Stimulated activated naive B cell treated with anti-CD40 and anti-IgM and Interleukin-4, amounts not matched to agents 10 μg/mL and 1 μg/mL and 100 μg/mL, for 72 hours (primary cell): Measurements from ENCODE around the gene CC2D2B.
"Not testable (repeated sequence)": the region's sequence is repeated elsewhere in the genome, so short reads cannot be mapped to it uniquely, and the experiment has no call there.

Experiments used
- ATAC-seq, 2 donors: fragments of 150-1000 bp; cut with Tn5 transposase; replicated peaks; 2 replicates each; pipeline ENCODE4 v1.10.0; 2021; ENCODE audit warnings: moderate library complexity in 1 of 2
- DNase-seq: peaks from one replicate; pipeline ENCODE4 v3.0.0; 2021
- H3K27ac Mint-ChIP-seq: one replicate; pipeline ENCODE4 v1.8.0; 2022; ENCODE audit warnings: mild to moderate bottlenecking, mixed read lengths
- H3K27me3 Mint-ChIP-seq, 2 donors: one replicate each; pipeline ENCODE4 v1.8.0; 2022; ENCODE audit warnings: mixed read lengths in 2 of 2
- H3K36me3 Mint-ChIP-seq, 2 donors: one replicate each; pipeline ENCODE4 v1.8.0; 2022; ENCODE audit warnings: mixed read lengths in 2 of 2, mild to moderate bottlenecking in 1 of 2
- H3K4me1 Mint-ChIP-seq, 2 donors: one replicate each; pipeline ENCODE4 v1.8.0; 2022; ENCODE audit warnings: mixed read lengths in 2 of 2, mild to moderate bottlenecking in 1 of 2
- H3K4me3 Mint-ChIP-seq, 2 donors: one replicate each; pipeline ENCODE4 v1.8.0; 2022; ENCODE audit warnings: mild to moderate bottlenecking in 2 of 2, mixed read lengths in 2 of 2, moderate library complexity in 1 of 2
- H3K9me3 Mint-ChIP-seq, 2 donors: one replicate each; pipeline ENCODE4 v1.8.0; 2022; ENCODE audit warnings: mixed read lengths in 2 of 2, mild to moderate bottlenecking in 1 of 2

The CC2D2B gene, protein sequence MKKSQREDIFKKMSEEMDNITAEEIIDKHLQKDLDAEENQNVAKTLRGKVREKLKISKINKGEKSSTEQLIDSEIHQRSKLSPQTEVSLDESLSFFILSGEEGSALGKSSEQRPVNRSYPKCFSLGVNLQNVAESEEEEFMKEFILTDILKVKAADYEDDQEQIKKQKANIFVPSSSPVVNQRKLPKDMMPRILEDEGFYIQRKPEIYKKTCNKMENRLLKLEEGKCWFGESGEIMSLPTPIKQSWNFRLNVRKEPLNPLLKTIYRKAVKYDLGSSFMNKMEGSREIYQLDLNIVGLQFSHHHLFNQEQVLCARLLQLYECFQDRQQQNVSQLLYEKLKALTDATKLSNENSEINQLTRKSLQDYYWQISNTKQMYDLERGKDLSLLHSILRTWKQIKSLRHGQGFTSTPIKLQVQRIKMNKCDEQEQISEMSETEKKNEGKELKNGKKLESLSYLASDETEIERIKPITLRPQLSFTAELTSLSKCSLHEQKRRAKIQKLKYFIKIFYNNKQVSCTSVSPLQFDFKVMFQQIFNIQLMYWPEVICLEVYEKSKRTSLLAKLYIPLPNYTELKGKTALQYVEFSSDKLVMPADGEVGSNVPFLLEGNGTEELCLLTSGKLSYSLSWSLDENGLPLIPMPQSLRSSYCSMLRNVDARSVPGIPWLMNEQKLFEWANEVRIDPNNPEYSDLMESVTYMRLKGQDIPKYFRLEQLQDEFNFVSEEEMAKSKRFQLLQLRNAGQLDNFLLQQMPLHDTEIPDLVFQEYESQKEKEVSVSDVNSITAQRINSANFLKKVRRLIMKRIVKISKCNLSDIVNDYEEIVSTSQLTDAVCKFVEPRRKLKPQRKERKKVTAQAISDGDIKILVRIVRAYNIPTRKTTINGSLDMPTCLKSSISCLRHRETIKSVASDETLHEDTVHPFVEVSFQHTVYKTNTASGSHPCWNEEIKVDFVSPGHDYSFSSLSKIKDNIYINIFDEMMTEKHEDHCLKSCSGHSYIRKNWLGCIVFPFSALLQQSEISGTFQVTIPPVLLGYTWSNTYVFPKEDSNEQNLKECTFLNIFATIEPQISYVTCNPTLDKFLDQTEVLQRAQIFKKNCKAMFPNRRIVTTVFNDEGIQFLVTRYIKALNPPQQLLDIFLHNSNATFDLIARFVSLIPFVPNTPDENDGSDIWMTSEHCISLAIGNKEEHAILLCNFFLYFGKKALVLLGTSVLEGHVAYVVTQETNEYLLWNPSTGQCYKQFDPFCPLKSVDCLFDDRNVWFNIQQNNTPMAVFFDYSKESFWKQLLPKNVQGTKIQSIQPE (N-terminal part only)

DNA sequence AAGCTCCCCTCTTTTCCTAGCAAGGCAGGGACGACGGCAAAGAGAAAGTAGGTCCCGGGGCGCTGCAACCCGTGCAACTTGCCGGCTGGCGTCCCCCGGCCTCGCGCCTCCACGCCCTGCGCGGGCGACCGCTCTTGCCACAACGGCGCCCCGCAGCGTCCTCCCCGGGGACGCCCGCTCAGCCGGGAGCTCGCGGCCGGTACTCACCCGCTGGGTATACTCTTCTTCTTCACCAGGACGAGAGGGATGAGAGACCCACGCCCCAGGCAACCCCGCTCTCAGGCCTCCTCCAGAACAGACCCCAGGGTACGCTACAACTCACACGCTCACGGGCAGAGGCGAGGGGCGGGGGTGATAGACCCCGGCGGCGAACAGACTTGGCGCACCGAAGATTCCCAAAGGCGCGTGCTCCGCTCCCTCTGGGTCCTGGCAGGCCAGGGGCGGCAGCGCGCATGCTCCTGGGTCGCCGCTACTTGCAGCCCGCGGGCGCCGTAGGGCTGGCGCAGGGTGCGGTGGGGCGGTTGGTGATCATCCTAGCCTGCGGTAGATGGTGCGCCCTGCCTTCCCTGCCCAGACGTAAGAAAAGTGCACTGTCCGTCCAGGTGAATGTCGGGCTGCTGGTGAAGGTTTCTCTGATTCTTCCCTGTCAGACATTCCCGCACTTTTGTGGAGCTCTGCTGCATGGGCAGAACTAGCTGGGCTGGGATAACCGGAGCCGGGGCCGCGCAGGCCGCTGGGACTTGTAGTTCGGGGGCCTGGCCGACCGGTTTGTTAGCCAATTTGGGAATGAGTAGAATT is at the start of gene CC2D2B:
Gene CC2D2B, plus strand, starts transcription at position 520 of the 798 bp plus-strand sequence. CDS start 3,349 bp downstream, outside the sequence.
- peak; percentile 93 to 95 for ATAC-seq
- Mint-ChIP-seq H3K9me3 (no peaks in the 10 kb centered on the region), H3K4me3 (peak within 1 kb of the TSS; percentile 96 to 97)

DNA sequence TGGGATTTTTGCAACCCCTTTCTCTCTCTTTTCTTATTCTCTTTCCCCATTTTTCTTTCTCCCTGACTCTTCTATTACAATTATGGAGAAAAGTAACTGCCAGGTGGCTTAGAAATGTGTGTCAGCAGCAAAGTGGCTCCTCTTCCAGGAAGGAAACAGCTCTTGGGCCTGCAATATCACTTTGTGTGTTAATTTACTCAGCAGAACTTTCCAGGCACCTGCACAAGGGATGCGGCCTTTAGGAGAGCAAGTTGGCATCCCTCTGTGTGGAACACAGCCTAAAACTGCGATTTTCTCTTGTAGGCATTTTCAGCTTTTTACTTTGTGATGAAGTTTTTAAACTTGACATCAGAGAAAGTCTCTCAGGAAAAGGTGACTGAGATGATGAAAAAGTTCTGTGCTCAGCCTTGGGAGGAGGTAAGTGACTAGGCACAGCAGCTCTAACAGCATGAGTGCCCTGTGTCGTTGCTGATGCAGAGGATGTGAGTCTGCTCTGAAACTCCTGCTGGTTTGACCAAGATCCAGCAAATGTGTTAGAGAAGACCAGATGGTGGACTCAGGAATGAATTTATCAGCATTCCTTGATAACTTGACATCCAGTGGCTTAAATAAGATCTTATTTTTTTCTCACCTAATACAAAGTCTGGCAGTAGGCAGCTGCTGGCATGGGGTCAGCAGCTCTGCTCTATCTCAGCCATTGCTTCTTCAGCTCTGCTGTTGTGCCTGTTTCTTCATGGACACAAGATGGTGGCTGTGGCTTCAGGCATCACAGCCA is 47.4 kb upstream of the CC2D2B start:
- ATAC-seq (no peak), DNase-seq (no peak)
- H3K27me3 Mint-ChIP-seq = no peaks in the 10 kb centered on the region
- peak overlapping the region; percentile 47 for H3K27ac Mint-ChIP-seq
- H3K36me3 Mint-ChIP-seq = peaks cover 46 to 56% of the 10 kb centered on the region in 2 donors
- H3K4me3 Mint-ChIP-seq = no peak overlapping the region
- H3K9me3 Mint-ChIP-seq = peaks cover 0 to 1% of the 10 kb centered on the region in 2 donors
- H3K4me1 Mint-ChIP-seq = peaks cover 14 to 22% of the 10 kb centered on the region in 2 donors

More for the DNA sequence above, at the start of gene CC2D2B:
- Mint-ChIP-seq H3K36me3 (peaks cover 3 to 5% of the 10 kb centered on the region in 2 donors), H3K27me3 (no peaks in the 10 kb centered on the region), H3K27ac (peak within 1 kb of the TSS; percentile 97), H3K4me1 (peaks cover 9% of the 10 kb centered on the region in 2 donors)
- DNase-seq = peak; percentile 64

DNA sequence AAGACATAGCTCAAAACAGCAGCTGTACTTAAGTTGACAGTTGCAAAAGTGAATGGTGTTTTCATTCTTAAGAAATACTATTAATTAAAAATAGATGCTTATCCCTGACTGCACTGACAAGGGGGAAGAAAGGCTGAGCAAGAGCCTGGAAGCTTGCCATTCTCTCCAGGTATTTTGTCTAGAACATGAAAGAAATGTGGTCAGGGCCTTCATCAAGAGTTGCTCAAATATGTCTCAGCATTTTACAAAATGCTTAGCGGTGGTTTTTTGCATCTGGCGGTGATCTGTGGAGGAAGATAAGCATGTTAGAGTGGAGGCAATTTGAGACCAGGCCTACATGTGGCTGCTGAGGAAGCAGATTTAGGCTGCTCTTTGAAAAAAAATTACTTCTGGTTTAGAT is 46.4 kb upstream of the CC2D2B start:
- H3K4me1 Mint-ChIP-seq = peaks cover 22 to 31% of the 10 kb centered on the region in 2 donors
- H3K4me3 Mint-ChIP-seq = no peak overlapping the region
- peaks cover 48 to 57% of the 10 kb centered on the region in 2 donors for H3K36me3 Mint-ChIP-seq
- no peaks in the 10 kb centered on the region for H3K27me3 Mint-ChIP-seq
- no peak for ATAC-seq
- DNase-seq = no peak
- H3K27ac Mint-ChIP-seq = no peak overlapping the region
- H3K9me3 Mint-ChIP-seq = no peaks in the 10 kb centered on the region

DNA sequence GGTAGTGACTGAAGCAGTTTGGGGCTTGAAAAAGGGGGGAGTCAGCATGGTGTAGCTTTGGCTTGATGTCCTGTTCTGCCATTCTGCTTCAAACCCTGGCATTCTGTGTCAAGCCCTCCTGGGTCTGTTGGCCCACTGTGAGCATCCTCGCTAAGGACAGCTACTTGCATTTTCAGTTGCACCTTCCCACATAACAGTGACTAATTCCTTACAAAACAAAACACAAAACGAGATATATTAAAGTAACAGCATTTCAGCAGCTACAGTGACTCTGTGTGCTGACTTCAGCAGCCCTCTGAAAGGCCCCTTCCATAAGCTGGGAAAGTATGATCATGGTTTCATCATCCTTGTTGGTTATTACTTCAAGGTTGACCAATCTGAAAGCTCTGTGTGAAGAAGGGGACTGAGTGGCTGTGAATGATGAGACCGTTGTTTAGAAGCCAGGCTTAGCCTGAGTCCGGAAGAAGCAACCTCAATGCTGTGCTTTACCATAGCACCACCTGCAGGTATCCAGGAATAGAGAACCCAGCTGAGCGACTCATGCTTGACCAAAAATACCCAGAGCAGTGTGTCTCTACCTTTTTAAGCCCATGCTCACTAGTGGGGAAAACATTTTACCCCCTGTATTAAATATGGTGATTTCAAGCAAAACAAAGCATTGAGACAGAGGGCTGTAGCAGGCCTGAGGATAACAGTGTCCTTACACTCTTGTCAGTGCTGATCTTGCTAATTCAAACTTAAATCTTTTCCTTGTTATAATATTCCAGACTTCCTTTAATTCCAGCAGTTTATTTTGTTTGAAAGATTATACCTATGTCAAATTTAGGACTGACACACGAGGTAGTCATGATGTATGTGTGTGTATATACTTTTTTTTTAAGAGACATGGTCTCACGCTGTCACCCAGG is 42.6 kb upstream of the CC2D2B start:
- no peak overlapping the region for H3K4me3 Mint-ChIP-seq

DNA sequence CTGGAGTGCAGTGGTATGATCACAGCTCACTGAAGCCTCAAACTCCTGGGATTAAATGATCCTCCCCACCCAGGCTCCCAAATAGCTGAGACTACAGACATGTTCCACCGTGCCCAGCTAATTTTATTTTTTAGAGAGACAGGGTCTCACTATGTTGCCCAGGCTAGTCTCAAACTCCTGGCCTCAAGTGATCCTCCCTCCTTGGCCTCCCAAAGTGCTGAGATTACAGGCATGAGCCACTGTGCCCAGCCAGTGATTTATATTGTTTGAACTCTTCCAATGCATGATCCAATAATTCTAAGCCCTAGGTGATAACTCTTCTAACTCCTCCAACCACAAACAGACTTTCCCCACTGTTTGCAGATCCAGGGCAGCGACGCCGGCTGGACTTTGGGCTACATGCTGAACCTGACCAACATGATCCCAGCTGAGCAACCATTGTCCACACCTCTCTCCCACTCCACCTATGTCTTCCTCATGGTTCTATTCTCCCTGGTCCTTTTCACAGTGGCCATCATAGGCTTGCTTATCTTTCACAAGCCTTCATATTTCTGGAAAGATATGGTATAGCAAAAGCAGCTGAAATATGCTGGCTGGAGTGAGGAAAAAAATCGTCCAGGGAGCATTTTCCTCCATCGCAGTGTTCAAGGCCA is 41.8 kb upstream of the CC2D2B start:
- Mint-ChIP-seq H3K27ac (peak overlapping the region; percentile 89), H3K36me3 (peaks cover 36 to 59% of the 10 kb centered on the region in 2 donors)

More for the DNA sequence above, 42.6 kb upstream of the CC2D2B start:
- ATAC-seq (peak; percentile 97), DNase-seq (peak; percentile 55)
- H3K9me3 Mint-ChIP-seq = no peaks in the 10 kb centered on the region
- H3K36me3 Mint-ChIP-seq = peaks cover 42 to 58% of the 10 kb centered on the region in 2 donors
- H3K27ac Mint-ChIP-seq = peak overlapping the region; percentile 60
- H3K4me1 Mint-ChIP-seq = peaks cover 22 to 31% of the 10 kb centered on the region in 2 donors
- no peaks in the 10 kb centered on the region for H3K27me3 Mint-ChIP-seq

DNA sequence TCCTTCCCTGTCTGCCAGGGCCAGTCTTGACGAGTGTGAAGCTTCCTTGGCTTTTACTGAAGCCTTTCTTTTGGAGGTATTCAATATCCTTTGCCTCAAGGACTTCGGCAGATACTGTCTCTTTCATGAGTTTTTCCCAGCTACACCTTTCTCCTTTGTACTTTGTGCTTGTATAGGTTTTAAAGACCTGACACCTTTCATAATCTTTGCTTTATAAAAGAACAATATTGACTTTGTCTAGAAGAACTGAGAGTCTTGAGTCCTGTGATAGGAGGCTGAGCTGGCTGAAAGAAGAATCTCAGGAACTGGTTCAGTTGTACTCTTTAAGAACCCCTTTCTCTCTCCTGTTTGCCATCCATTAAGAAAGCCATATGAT is 41.3 kb upstream of the CC2D2B start:
- ATAC-seq = no peak

More for the DNA sequence above, 41.8 kb upstream of the CC2D2B start:
- no peaks in the 10 kb centered on the region for H3K9me3 Mint-ChIP-seq
- ATAC-seq = no peak
- DNase-seq = no peak
- H3K4me3 Mint-ChIP-seq = no peak overlapping the region
- no peaks in the 10 kb centered on the region for H3K27me3 Mint-ChIP-seq
- H3K4me1 Mint-ChIP-seq = peaks cover 22 to 31% of the 10 kb centered on the region in 2 donors

DNA sequence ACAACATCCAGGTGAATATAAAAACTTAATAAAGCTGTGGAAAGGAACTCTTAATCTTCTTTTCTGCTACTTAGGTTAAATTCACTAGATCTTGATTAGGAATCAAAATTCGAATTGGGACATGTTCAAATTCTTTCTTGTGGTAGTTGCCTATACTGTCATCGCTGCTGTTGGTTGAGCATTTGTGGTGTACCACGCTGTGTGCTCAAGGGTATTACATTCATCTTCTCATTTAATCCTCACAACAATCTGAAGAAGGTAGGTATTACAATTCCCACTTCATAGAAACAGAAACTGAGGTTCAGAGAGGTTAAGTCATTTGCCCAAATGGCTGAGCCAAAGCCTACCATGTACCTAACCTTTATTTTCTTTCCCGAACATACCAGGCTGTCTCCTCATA is 39.9 kb upstream of the CC2D2B start:
- Mint-ChIP-seq H3K27ac (no peak overlapping the region), H3K36me3 (peaks cover 39 to 62% of the 10 kb centered on the region in 2 donors), H3K27me3 (no peaks in the 10 kb centered on the region), H3K9me3 (peaks cover 0 to 2% of the 10 kb centered on the region in 2 donors), H3K4me1 (peaks cover 22 to 40% of the 10 kb centered on the region in 2 donors), H3K4me3 (no peak overlapping the region)
- DNase-seq (no peak), ATAC-seq (no peak)

More for the DNA sequence above, 41.3 kb upstream of the CC2D2B start:
- Mint-ChIP-seq H3K27me3 (no peaks in the 10 kb centered on the region), H3K9me3 (no peaks in the 10 kb centered on the region), H3K4me3 (no peak overlapping the region), H3K27ac (no peak overlapping the region), H3K4me1 (peaks cover 22 to 31% of the 10 kb centered on the region in 2 donors), H3K36me3 (peaks cover 32 to 55% of the 10 kb centered on the region in 2 donors)
- no peak for DNase-seq

DNA sequence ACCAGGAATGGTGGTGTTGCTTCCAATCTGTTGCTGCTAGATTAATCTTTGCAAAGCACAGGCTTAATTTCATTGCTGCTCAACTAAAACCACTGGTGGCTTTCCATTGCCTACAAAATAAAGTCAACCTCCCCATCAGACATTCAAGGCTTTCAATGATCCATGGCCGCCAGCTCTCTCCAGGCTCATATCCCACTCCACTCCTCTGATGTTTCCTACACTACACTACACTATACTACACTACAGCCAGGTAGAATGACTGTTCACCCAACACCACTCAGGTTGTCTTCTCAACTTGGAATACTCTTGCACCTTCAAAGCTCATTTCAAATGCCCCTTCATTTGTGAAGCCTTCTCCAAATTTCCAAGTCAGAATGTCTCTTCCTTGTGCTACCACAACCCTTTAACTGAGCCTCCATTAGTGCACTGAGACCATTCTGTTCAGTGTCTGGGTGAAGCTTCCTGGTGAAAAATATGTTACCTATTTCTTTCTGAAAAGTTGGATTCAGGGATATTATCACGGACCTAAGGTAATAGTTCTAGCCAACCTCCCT is 35.5 kb upstream of the CC2D2B start:
- ATAC-seq (no peak), DNase-seq (no peak)
- H3K27ac Mint-ChIP-seq = peak overlapping the region; percentile 75
- H3K4me3 Mint-ChIP-seq = no peak overlapping the region
- H3K36me3 Mint-ChIP-seq = peaks cover 52 to 68% of the 10 kb centered on the region in 2 donors
- H3K4me1 Mint-ChIP-seq = peaks cover 8 to 25% of the 10 kb centered on the region in 2 donors
- H3K27me3 Mint-ChIP-seq = no peaks in the 10 kb centered on the region
- peaks cover 15 to 17% of the 10 kb centered on the region in 2 donors for H3K9me3 Mint-ChIP-seq

DNA sequence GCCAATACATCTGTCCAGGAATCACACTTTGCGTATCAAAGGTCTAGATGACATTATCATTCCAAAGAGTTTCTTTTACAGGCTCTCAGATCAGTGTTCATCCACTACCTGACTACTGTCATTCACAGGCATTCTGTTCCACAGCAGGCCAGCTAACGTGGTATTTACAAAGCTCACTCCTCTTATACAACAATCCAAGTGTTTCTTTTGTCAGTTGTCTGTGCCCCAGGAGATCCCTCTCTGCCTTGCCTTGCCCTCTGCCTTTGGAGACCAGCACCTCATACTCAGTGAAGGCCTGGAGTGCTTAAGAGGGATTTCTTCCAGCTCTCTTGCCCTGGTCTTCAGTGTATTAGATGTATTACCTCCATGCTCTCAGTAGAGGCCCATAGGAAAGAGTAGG is 34.6 kb upstream of the CC2D2B start:
- Mint-ChIP-seq H3K27ac (peak overlapping the region; percentile 63), H3K36me3 (peaks cover 52 to 62% of the 10 kb centered on the region in 2 donors), H3K9me3 (peaks cover 15 to 17% of the 10 kb centered on the region in 2 donors), H3K4me1 (peaks cover 8 to 34% of the 10 kb centered on the region in 2 donors), H3K27me3 (no peaks in the 10 kb centered on the region), H3K4me3 (no peak overlapping the region)
- ATAC-seq = no peak
- no peak for DNase-seq

DNA sequence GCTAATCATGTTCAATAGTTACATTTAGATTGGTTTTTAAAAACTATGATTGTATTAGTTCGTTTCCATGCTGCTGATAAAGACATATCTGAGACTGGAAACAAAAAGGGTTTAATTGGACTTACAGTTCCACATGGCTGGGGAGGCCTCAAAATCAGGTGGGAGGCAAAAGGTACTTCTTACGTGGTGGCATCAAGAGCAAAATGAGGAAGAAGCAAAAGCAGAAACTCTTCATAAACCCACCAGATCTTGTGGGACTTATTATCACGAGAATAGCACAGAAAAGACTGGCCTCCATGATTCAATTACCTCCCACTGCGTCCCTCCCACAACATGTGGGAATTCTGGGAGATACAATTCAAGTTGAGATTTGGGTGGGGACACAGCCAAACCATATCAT is 34.1 kb upstream of the CC2D2B start:
- Mint-ChIP-seq H3K4me3 (peak overlapping the region in 1 of 2 donors; percentile 47), H3K9me3 (peaks cover 15 to 17% of the 10 kb centered on the region in 2 donors), H3K36me3 (peaks cover 49 to 61% of the 10 kb centered on the region in 2 donors), H3K4me1 (peaks cover 8 to 39% of the 10 kb centered on the region in 2 donors), H3K27me3 (no peaks in the 10 kb centered on the region), H3K27ac (peak overlapping the region; percentile 63)
- ATAC-seq = peak; percentile 53 to 67
- no peak for DNase-seq

DNA sequence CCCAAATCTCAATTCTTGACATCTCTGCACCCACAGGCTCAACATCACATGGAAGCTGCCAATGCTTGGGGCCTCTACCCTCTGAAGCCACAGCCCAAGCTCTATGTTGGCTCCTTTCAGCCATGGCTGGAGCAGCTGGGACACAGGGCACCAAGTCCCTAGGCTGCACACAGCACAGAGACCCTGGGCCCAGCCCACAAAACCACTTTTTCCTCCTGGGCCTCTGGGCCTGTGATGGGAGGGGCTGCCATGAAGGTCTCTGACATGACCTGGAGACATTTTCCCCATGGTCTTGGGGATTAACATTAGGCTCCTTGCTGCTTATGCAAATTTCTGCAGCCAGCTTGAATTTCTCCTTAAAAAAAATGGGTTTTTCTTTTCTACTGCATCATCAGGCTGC is 33.0 kb upstream of the CC2D2B start:
- Mint-ChIP-seq H3K36me3 (peaks cover 46 to 59% of the 10 kb centered on the region in 2 donors), H3K9me3 (peaks cover 15 to 17% of the 10 kb centered on the region in 2 donors), H3K4me1 (peaks cover 8 to 39% of the 10 kb centered on the region in 2 donors), H3K27ac (peak overlapping the region; percentile 20)
- not testable (repeated sequence) for H3K27me3 Mint-ChIP-seq, ATAC-seq, H3K4me3 Mint-ChIP-seq, DNase-seq
